K562 (cell line): ENCODE measurements around the gene DAB1. TPM values are rescaled to one million over a fixed set of nuclear protein-coding genes. Genes with fewer than 3 reads are reported as not detected.

Experiments used
- ATAC-seq: fragments of 200-7000 bp; cut with Tn5 transposase; 3 replicates; pipeline ENCODE4 v1.9.1; 2020; ENCODE audit warnings: moderate library complexity
- BruUV-seq: library from RNA; stranded (reverse); fragments of 400-500 nt; replicated peaks from 2 replicates; lab custom pipeline; 2021; lab: Mats Ljungman, UMichigan
- CTCF ChIA-PET: fragments of 300-600 bp; formaldehyde crosslinking; extraction: SDS; loops from one replicate; lab custom pipeline; 2021; ENCODE audit warnings: low intra/inter-chr PET ratio; lab: Yijun Ruan, JAX
- POLR2A ChIA-PET: fragments of 300-600, 350-650 bp; sonication (Branson Sonifier 250); formaldehyde crosslinking; extraction: SDS; loops from one replicate; lab custom pipeline; 2021; ENCODE audit warnings: antibody characterized with exemption, inconsistent platforms; lab: Yijun Ruan, JAX
- DNase-seq, 4 experiments: peaks; one replicate each; pipeline versions ENCODE4 v3.0.0 to v3.0.0-alpha.2; 2011 to 2018; ENCODE audit warnings: low spot score in 3 of 4, mixed read lengths in 3 of 4; ENCODE audit errors: extremely low read depth in 1 of 4
- FAIRE-seq: peaks from 2 replicates; lab custom pipeline; 2011; peaks lifted over from hg19 to GRCh38; lab: Jason Lieb, UNC
- H2AFZ ChIP-seq: 2 replicates; pipeline ENCODE4 v1.6.0; 2011; ENCODE audit warnings: low read depth, low read length, control low read depth, inconsistent platforms
- H3K27ac ChIP-seq: fragments of 200-600 bp; 3 replicates; pipeline ENCODE4 v1.8.0; 2011; ENCODE audit warnings: low read depth, mild to moderate bottlenecking, control low read depth, inconsistent platforms, low read length, moderate library complexity, mixed read lengths; ENCODE audit errors: extremely low read depth
- H3K27me3 ChIP-seq, 2 experiments: fragments of 300-600 bp in 1 of 2; 2 replicates in 1 of 2; 3 replicates in 1 of 2; pipeline versions ENCODE4 v1.6.0 to v1.8.0; 2011; ENCODE audit warnings: inconsistent platforms in 2 of 2, low read length in 2 of 2, mild to moderate bottlenecking in 1 of 2, mixed read lengths in 1 of 2, moderate library complexity in 1 of 2; ENCODE audit not compliant: control insufficient read depth in 2 of 2, insufficient read depth in 2 of 2
- H3K36me3 ChIP-seq: fragments of 300-600 bp; 3 replicates; pipeline ENCODE4 v1.8.0; 2011; ENCODE audit warnings: mild to moderate bottlenecking, low read length, inconsistent platforms; ENCODE audit not compliant: control insufficient read depth, insufficient read depth
- H3K4me1 ChIP-seq, 2 experiments: fragments of 200-600 bp in 1 of 2; replicated peaks in 1 of 2; 2 replicates in 1 of 2; 3 replicates in 1 of 2; pipeline versions ENCODE4 v1.5.1 to v1.8.0; 2011; ENCODE audit warnings: inconsistent platforms in 2 of 2, low read length in 2 of 2, mild to moderate bottlenecking in 1 of 2, mixed read lengths in 1 of 2, moderate library complexity in 1 of 2; ENCODE audit not compliant: control insufficient read depth in 2 of 2, insufficient read depth in 2 of 2
- H3K4me2 ChIP-seq: 2 replicates; pipeline ENCODE4 v1.6.1; 2011; ENCODE audit warnings: low read length, control low read depth, inconsistent platforms, mixed read lengths; ENCODE audit not compliant: insufficient read depth
- H3K4me3 ChIP-seq: fragments of 200-600 bp; sonication (generic), shearing (Covaris generic); 2 replicates; pipeline ENCODE4 v1.5.1; 2016; ENCODE audit warnings: control low read depth, inconsistent platforms
- H3K79me2 ChIP-seq: fragments of 200-600 bp; 3 replicates; pipeline ENCODE4 v1.8.0; 2011; ENCODE audit warnings: low read length, inconsistent platforms; ENCODE audit not compliant: control insufficient read depth, insufficient read depth
- H3K9ac ChIP-seq, 2 experiments: 2 replicates each; pipeline versions ENCODE4 v1.6.0 to v1.6.1; 2011; ENCODE audit warnings: low read depth in 2 of 2, low read length in 2 of 2, control low read depth in 1 of 2, inconsistent platforms in 1 of 2, mild to moderate bottlenecking in 1 of 2, mixed read lengths in 1 of 2; ENCODE audit not compliant: insufficient read depth in 1 of 2
- H3K9me1 ChIP-seq: one replicate; pipeline ENCODE4 v1.6.0; 2011; ENCODE audit warnings: inconsistent platforms, mild to moderate bottlenecking, low read length, moderate library complexity; ENCODE audit not compliant: control insufficient read depth, insufficient read depth
- H3K9me3 ChIP-seq: replicated peaks from 2 replicates; pipeline ENCODE4 v1.5.1; 2011; ENCODE audit warnings: low read depth, low read length, inconsistent platforms; ENCODE audit not compliant: control insufficient read depth, insufficient read depth
- H4K20me1 ChIP-seq: replicated peaks from 2 replicates; pipeline ENCODE4 v1.6.1; 2011; ENCODE audit warnings: low read length, inconsistent platforms, mixed read lengths; ENCODE audit not compliant: control insufficient read depth, insufficient read depth
- ATF7 ChIP-seq: fragments of 450-650 bp; IDR thresholded peaks from 2 replicates; pipeline ENCODE4 v1.7.1; 2014; ENCODE audit warnings: mild to moderate bottlenecking, moderate library complexity
- CBX8 ChIP-seq: fragments of 200-600 bp; sonication (generic); IDR thresholded peaks from 2 replicates; pipeline ENCODE4 v1.6.1; 2012; ENCODE audit warnings: borderline replicate concordance, mixed run types, low read depth, mild to moderate bottlenecking, moderate library complexity, mixed read lengths, low read length, control low read depth, inconsistent platforms; ENCODE audit not compliant: poor library complexity, severe bottlenecking; ENCODE audit errors: extremely low read depth
- MEIS2 ChIP-seq: fragments of 450-650 bp; IDR thresholded peaks from 2 replicates; pipeline ENCODE4 v1.6.1; 2014; ENCODE audit warnings: mild to moderate bottlenecking; ENCODE audit not compliant: partially characterized antibody
- NFXL1 ChIP-seq: fragments of 450-650 bp; formaldehyde crosslinking; IDR thresholded peaks from 2 replicates; pipeline ENCODE4 v1.4.0; 2021; ENCODE audit warnings: mild to moderate bottlenecking
- SOX6 ChIP-seq: fragments of 450-650 bp; IDR thresholded peaks from 2 replicates; pipeline ENCODE4 v1.6.1; 2014; ENCODE audit warnings: mild to moderate bottlenecking
- TRIM28 ChIP-seq: fragments of 450-650 bp; IDR thresholded peaks from 2 replicates; pipeline ENCODE4 v1.6.1; 2017
- ZSCAN32 ChIP-seq: fragments of 450-650 bp; formaldehyde crosslinking; IDR thresholded peaks from 2 replicates; pipeline ENCODE4 v1.4.0; 2020; ENCODE audit warnings: mild to moderate bottlenecking, moderate library complexity
- WGBS: fragments of 100-300 bp; shearing (Covaris generic); methylation state at CpG from one replicate; pipeline ENCODE4 v1.1.6; 2016; ENCODE audit warnings: low coverage, mixed read lengths; ENCODE audit not compliant: insufficient coverage; ENCODE audit errors: missing lambda C conversion rate; 5-methylcytosine and 5-hydroxymethylcytosine counted together
- in situ Hi-C: fragments of 300-500 bp; cut with MboI; formaldehyde crosslinking; loops from 4 replicates; pipeline ENCODE4 v1.15.0; 2018; ENCODE audit warnings: inconsistent platforms, mixed read lengths
- intact Hi-C: fragments of 100-400 bp; cut with micrococcal nuclease; formaldehyde crosslinking; loops from 2 replicates; pipeline ENCODE4 v1.14.2; 2022
- polyA plus RNA-seq, 8 experiments: library from polyadenylated mRNA; depleted of rRNA in 4 of 8; stranded (reverse) in 5 of 8; unstranded in 3 of 8; fragments of >200 nt; fragmentation: Nextera tagmentation in 2 of 8; fragmentation: Illumina TruSeq in 1 of 8; extraction: Ambion mirVana in 2 of 8; extraction: Trizol in 1 of 8; gene quantifications; 2 replicates each; pipeline versions ENCODE4 v1.2.1 to v1.2.3, GENCODE V29; 2011 to 2014; ENCODE audit warnings: inconsistent platforms in 1 of 8, missing spikeins in 1 of 8
- total RNA-seq, 7 experiments: library from RNA; depleted of rRNA in 6 of 7; stranded (reverse); fragments of >200 nt in 6 of 7; fragmentation: Illumina TruSeq in 2 of 7; extraction: Trizol in 2 of 7; gene quantifications; 2 replicates each; pipeline versions ENCODE4 v1.2.1 to v1.2.3, GENCODE V29; 2011 to 2021; ENCODE audit warnings: low replicate concordance in 1 of 7
- TF ChIP-seq, protein P1 (sequence below): fragments of 250-450 bp; sonication (Bioruptor Pico); IDR thresholded peaks from 2 replicates; pipeline ENCODE4 v1.5.0; 2020; ENCODE audit warnings: mild to moderate bottlenecking, borderline replicate concordance
- TF ChIP-seq, protein P2 (sequence below), 2 experiments: fragments of 450-650 bp; conservative IDR thresholded peaks; 2 replicates each; pipeline ENCODE4 v1.6.1; 2017; ENCODE audit warnings: mild to moderate bottlenecking in 2 of 2, moderate library complexity in 2 of 2
- TF ChIP-seq, protein P3 (sequence below): fragments of 450-650 bp; IDR thresholded peaks from 2 replicates; pipeline ENCODE4 v1.6.1; 2016

Gene DAB1
- total and polyA plus RNA-seq, 9 of the 15 experiments (the other 6 are each of a cell fraction or from before 2014, with no cell fraction given): not detected

DNA sequence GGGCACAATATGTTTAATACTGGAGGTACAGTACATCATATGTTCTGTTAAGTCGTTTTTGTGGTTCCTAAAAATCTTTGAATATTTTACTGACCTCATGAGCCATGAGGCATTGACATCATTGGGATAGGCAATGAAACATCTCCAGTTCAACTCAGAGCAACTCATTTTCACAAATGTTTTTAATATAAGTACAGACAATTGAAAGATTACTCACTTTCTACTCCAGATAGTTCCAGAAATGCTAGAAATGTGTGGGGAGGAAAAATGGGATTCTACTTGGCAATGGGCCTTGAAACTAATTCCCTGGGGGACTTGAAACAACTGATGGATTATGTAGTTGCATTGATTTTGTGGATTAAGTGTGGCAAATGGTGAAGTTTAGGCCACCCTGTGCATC lies 450.9 kb downstream of the DAB1 start:
- no TSS peak for BruUV-seq
- Histone ChIP-seq H3K79me2 (no peaks in the 10 kb centered on the region), H3K4me2 (no peak overlapping the region), H4K20me1 (no peaks in the 10 kb centered on the region), H3K4me3 (no peak overlapping the region), H3K9ac (no peak overlapping the region), H3K4me1 (no peaks in the 10 kb centered on the region), H3K9me3 (no peaks in the 10 kb centered on the region), H3K27ac (no peak overlapping the region), H3K9me1 (no peaks in the 10 kb centered on the region), H3K36me3 (no peaks in the 10 kb centered on the region), H3K27me3 (no peaks in the 10 kb centered on the region), H2AFZ (no peak overlapping the region)
- DNase-seq (no peak), FAIRE-seq (no peak), ATAC-seq (no peak)
- no peak for TF ChIP-seq MEIS2
- no peak for TF ChIP-seq CBX8
- TF ChIP-seq NFXL1 (CRISPR knock-in tag): no peak
- TF ChIP-seq ATF7: no peak
- no peak for TF ChIP-seq SOX6
- TF ChIP-seq, protein P1, sequence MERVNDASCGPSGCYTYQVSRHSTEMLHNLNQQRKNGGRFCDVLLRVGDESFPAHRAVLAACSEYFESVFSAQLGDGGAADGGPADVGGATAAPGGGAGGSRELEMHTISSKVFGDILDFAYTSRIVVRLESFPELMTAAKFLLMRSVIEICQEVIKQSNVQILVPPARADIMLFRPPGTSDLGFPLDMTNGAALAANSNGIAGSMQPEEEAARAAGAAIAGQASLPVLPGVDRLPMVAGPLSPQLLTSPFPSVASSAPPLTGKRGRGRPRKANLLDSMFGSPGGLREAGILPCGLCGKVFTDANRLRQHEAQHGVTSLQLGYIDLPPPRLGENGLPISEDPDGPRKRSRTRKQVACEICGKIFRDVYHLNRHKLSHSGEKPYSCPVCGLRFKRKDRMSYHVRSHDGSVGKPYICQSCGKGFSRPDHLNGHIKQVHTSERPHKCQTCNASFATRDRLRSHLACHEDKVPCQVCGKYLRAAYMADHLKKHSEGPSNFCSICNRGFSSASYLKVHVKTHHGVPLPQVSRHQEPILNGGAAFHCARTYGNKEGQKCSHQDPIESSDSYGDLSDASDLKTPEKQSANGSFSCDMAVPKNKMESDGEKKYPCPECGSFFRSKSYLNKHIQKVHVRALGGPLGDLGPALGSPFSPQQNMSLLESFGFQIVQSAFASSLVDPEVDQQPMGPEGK (CRISPR knock-in tag): no peak
- TF ChIP-seq, protein P2, sequence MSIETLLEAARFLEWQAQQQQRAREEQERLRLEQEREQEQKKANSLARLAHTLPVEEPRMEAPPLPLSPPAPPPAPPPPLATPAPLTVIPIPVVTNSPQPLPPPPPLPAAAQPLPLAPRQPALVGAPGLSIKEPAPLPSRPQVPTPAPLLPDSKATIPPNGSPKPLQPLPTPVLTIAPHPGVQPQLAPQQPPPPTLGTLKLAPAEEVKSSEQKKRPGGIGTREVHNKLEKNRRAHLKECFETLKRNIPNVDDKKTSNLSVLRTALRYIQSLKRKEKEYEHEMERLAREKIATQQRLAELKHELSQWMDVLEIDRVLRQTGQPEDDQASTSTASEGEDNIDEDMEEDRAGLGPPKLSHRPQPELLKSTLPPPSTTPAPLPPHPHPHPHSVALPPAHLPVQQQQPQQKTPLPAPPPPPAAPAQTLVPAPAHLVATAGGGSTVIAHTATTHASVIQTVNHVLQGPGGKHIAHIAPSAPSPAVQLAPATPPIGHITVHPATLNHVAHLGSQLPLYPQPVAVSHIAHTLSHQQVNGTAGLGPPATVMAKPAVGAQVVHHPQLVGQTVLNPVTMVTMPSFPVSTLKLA (conservative IDR thresholded peaks at IDR 0.05): no peak
- TF ChIP-seq, protein P3, sequence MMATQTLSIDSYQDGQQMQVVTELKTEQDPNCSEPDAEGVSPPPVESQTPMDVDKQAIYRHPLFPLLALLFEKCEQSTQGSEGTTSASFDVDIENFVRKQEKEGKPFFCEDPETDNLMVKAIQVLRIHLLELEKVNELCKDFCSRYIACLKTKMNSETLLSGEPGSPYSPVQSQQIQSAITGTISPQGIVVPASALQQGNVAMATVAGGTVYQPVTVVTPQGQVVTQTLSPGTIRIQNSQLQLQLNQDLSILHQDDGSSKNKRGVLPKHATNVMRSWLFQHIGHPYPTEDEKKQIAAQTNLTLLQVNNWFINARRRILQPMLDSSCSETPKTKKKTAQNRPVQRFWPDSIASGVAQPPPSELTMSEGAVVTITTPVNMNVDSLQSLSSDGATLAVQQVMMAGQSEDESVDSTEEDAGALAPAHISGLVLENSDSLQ: no peak
- TF ChIP-seq TRIM28: no peak
- no peak for TF ChIP-seq ZSCAN32 (CRISPR knock-in tag)
- ChIA-PET CTCF (no interaction called here), POLR2A (no interaction called here)
- 0% methylated on average over 1 of the region's 1 CpG for WGBS
- intact Hi-C loops: no loop called here
- in situ Hi-C loops: no loop called here
